ENCODE data around the gene PTPRT.

DNA sequence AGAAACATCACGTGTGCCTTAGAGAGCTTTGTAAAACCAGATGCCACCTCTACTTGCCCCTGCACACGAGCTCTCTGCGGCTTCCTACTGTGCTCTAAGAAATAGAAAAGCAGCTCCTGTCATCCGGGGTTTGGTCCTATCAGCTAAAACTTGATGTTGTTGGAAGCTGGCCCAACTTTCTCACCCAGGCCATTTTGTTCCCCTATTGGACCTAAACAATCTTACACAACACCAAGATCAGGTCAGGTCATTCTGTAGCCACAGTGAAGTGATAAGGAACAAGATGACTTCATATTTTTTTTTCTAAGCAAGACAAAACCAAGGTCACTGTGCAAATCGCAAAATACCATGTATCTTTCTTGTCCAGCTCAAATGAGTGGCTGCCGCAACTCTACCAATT is 486.0 kb downstream of the PTPRT start:
- TF ChIP-seq, protein P1, sequence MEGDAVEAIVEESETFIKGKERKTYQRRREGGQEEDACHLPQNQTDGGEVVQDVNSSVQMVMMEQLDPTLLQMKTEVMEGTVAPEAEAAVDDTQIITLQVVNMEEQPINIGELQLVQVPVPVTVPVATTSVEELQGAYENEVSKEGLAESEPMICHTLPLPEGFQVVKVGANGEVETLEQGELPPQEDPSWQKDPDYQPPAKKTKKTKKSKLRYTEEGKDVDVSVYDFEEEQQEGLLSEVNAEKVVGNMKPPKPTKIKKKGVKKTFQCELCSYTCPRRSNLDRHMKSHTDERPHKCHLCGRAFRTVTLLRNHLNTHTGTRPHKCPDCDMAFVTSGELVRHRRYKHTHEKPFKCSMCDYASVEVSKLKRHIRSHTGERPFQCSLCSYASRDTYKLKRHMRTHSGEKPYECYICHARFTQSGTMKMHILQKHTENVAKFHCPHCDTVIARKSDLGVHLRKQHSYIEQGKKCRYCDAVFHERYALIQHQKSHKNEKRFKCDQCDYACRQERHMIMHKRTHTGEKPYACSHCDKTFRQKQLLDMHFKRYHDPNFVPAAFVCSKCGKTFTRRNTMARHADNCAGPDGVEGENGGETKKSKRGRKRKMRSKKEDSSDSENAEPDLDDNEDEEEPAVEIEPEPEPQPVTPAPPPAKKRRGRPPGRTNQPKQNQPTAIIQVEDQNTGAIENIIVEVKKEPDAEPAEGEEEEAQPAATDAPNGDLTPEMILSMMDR (IDR thresholded peaks at IDR 0.05): no peak
- no peak for TF ChIP-seq POLR2A (IDR thresholded peaks at IDR 0.05)

Measured in transverse colon (tissue), 3 donors.